Measurements from ENCODE around the gene PRDM10.

- TF ChIP-seq POLR2A (IDR thresholded peaks at IDR 0.05) (no peak), CTCF (IDR thresholded peaks at IDR 0.05 in 8 of 11, conservative IDR thresholded peaks at IDR 0.05 in 3 of 11) (no peak), POLR2AphosphoS5 (IDR thresholded peaks at IDR 0.05) (no peak)
Measured at GRCh38 chr11:129943036-129943435, 59.6 kb downstream of the PRDM10 start.
